Measurements from ENCODE around the gene SIGLEC5.

DNA sequence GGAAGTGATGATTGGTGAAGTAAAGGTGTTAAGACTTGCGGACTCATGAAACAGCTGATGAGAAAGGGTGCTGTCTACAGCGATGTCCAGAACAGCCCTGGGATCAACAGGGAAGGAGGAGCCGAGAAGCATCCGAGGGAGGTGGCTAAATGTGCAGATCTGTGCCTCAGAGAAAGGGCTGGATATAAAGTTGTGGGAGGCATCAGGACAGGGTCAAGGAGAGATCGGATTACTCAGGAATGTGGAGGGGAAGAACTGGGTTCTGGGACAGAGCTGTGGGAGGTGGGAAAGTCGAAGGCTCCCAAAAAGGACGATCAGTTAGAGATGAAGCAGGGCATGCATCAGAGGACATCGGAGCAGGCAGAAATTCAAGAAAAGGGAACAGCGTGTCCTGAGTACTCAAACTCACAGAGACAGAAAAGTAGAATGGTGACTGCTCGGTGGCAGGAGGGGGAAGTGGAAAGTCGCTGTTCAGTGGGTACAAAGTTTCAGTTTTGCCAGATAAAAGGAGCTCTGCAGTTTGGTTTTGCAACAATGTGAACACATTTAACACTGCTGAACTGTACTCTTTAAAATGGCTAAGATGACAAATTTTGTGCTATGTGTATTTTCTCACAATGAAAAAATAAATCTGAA, 14.6 kb upstream of the SIGLEC5 start:
- no peak for TF ChIP-seq CTCF (IDR thresholded peaks at IDR 0.05)
- no peak for TF ChIP-seq POLR2A (IDR thresholded peaks at IDR 0.05)
